K562 (cell line): ENCODE results near the gene RAD54L. TPM values are rescaled to one million over a fixed set of nuclear protein-coding genes. Genes with fewer than 3 reads are reported as not detected.

Source experiments
- CBX5 ChIP-seq: IDR thresholded peaks from 2 replicates; pipeline ENCODE4 v1.6.1; 2014; ENCODE audit warnings: low read depth, borderline replicate concordance
- CXXC5 ChIP-seq: fragments of 250-450 bp; sonication (Bioruptor Pico); IDR thresholded peaks from 2 replicates; pipeline ENCODE4 v1.8.0; 2022; ENCODE audit warnings: inconsistent platforms, mild to moderate bottlenecking, moderate library complexity
- PHB2 ChIP-seq: fragments of 450-650 bp; IDR thresholded peaks from 2 replicates; pipeline ENCODE4 v1.6.1; 2017; ENCODE audit warnings: low read depth
- RBM39 ChIP-seq: fragments of 200-400 bp; formaldehyde crosslinking; optimal IDR thresholded peaks from 2 replicates; pipeline ENCODE3; 2018; ENCODE audit warnings: low read depth, low read length
- TAF1 ChIP-seq: IDR thresholded peaks from 2 replicates; pipeline ENCODE4 v1.6.1; 2011; ENCODE audit warnings: mild to moderate bottlenecking, low read length, moderate library complexity; ENCODE audit not compliant: insufficient read depth, control insufficient read depth, severe bottlenecking; ENCODE audit errors: extremely low read depth
- ZBTB7A ChIP-seq: IDR thresholded peaks from 2 replicates; pipeline ENCODE4 v1.6.1; 2011; ENCODE audit warnings: low read depth, mild to moderate bottlenecking, low read length, moderate library complexity, borderline replicate concordance; ENCODE audit not compliant: control insufficient read depth
- ZC3H11A ChIP-seq: IDR thresholded peaks from 2 replicates; pipeline ENCODE4 v1.6.1; 2012; ENCODE audit warnings: low read depth, low read length, improper control_type of control experiment
- ZNF274 ChIP-seq: IDR thresholded peaks from 2 replicates; pipeline ENCODE4 v1.6.1; 2011; ENCODE audit warnings: low read depth, mild to moderate bottlenecking, low read length, moderate library complexity, borderline replicate concordance
- ZNF507 ChIP-seq: conservative IDR thresholded peaks from 2 replicates; pipeline ENCODE4 v1.6.1; 2017; ENCODE audit warnings: missing genetic modification characterization, missing compliant biosample characterization
- polyA plus RNA-seq, 8 experiments: library from polyadenylated mRNA; depleted of rRNA in 4 of 8; stranded (reverse) in 5 of 8; unstranded in 3 of 8; fragments of >200 nt; fragmentation: Nextera tagmentation in 2 of 8; fragmentation: Illumina TruSeq in 1 of 8; extraction: Ambion mirVana in 2 of 8; extraction: Trizol in 1 of 8; gene quantifications; 2 replicates each; pipeline versions ENCODE4 v1.2.1 to v1.2.3, GENCODE V29; 2011 to 2014; ENCODE audit warnings: inconsistent platforms in 1 of 8, missing spikeins in 1 of 8
- total RNA-seq, 7 experiments: library from RNA; depleted of rRNA in 6 of 7; stranded (reverse); fragments of >200 nt in 6 of 7; fragmentation: Illumina TruSeq in 2 of 7; extraction: Trizol in 2 of 7; gene quantifications; 2 replicates each; pipeline versions ENCODE4 v1.2.1 to v1.2.3, GENCODE V29; 2011 to 2021; ENCODE audit warnings: low replicate concordance in 1 of 7
- TF ChIP-seq, protein P1 (sequence below): IDR thresholded peaks from 2 replicates; pipeline ENCODE4 v1.6.1; 2011; ENCODE audit warnings: borderline replicate concordance, low read depth, mild to moderate bottlenecking, moderate library complexity, low read length; ENCODE audit not compliant: insufficient read depth, poor library complexity, severe bottlenecking
- TF ChIP-seq, protein P2 (sequence below): fragments of 200-600 bp; sonication (generic); IDR thresholded peaks from one replicate; pipeline ENCODE4 v1.6.1; 2012; ENCODE audit warnings: mild to moderate bottlenecking, low read depth, low read length, inconsistent platforms

The RAD54L gene
- total and polyA plus RNA-seq, 9 of the 15 experiments (the other 6 are each of a cell fraction or from before 2014, with no cell fraction given) = 17.9 to 92.3 (median 37.5) TPM

DNA sequence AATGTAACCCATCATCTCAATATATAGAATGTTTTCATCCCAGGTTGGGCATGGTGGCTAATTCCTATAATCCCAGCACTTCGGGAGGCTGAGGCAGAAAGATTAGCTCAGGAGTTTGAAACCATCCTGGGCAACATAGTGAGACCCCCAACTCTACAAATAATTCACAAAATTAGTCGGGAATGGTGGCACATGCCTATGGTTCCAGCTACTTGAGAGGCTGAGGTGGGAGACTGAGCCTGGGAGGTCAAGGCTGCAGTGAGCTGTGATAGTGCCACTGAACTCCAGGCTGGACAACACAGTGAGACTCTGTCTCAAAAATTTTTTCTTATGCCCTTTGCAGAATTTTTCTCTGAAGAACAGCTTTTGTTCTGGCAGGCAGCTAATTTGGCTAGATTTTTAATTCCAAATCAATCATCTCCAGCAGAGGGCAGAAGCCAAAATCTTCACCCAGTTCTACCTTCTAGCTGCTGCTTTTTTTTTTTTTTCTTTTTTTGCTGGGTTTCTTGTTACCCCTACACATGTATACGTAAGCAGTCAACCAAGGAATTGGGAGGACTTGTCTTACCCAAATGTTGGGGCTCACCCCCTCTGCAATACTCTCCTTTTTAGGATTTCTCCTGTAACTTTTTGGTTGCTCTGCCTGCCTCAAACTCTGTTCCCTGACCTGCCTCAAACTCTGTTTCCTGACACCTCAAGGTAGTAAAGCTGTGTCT, 2.7 kb upstream of the RAD54L start (continued):
- TF ChIP-seq, protein P1, sequence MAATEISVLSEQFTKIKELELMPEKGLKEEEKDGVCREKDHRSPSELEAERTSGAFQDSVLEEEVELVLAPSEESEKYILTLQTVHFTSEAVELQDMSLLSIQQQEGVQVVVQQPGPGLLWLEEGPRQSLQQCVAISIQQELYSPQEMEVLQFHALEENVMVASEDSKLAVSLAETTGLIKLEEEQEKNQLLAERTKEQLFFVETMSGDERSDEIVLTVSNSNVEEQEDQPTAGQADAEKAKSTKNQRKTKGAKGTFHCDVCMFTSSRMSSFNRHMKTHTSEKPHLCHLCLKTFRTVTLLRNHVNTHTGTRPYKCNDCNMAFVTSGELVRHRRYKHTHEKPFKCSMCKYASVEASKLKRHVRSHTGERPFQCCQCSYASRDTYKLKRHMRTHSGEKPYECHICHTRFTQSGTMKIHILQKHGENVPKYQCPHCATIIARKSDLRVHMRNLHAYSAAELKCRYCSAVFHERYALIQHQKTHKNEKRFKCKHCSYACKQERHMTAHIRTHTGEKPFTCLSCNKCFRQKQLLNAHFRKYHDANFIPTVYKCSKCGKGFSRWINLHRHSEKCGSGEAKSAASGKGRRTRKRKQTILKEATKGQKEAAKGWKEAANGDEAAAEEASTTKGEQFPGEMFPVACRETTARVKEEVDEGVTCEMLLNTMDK = peak; percentile 16
- TF ChIP-seq, protein P2, sequence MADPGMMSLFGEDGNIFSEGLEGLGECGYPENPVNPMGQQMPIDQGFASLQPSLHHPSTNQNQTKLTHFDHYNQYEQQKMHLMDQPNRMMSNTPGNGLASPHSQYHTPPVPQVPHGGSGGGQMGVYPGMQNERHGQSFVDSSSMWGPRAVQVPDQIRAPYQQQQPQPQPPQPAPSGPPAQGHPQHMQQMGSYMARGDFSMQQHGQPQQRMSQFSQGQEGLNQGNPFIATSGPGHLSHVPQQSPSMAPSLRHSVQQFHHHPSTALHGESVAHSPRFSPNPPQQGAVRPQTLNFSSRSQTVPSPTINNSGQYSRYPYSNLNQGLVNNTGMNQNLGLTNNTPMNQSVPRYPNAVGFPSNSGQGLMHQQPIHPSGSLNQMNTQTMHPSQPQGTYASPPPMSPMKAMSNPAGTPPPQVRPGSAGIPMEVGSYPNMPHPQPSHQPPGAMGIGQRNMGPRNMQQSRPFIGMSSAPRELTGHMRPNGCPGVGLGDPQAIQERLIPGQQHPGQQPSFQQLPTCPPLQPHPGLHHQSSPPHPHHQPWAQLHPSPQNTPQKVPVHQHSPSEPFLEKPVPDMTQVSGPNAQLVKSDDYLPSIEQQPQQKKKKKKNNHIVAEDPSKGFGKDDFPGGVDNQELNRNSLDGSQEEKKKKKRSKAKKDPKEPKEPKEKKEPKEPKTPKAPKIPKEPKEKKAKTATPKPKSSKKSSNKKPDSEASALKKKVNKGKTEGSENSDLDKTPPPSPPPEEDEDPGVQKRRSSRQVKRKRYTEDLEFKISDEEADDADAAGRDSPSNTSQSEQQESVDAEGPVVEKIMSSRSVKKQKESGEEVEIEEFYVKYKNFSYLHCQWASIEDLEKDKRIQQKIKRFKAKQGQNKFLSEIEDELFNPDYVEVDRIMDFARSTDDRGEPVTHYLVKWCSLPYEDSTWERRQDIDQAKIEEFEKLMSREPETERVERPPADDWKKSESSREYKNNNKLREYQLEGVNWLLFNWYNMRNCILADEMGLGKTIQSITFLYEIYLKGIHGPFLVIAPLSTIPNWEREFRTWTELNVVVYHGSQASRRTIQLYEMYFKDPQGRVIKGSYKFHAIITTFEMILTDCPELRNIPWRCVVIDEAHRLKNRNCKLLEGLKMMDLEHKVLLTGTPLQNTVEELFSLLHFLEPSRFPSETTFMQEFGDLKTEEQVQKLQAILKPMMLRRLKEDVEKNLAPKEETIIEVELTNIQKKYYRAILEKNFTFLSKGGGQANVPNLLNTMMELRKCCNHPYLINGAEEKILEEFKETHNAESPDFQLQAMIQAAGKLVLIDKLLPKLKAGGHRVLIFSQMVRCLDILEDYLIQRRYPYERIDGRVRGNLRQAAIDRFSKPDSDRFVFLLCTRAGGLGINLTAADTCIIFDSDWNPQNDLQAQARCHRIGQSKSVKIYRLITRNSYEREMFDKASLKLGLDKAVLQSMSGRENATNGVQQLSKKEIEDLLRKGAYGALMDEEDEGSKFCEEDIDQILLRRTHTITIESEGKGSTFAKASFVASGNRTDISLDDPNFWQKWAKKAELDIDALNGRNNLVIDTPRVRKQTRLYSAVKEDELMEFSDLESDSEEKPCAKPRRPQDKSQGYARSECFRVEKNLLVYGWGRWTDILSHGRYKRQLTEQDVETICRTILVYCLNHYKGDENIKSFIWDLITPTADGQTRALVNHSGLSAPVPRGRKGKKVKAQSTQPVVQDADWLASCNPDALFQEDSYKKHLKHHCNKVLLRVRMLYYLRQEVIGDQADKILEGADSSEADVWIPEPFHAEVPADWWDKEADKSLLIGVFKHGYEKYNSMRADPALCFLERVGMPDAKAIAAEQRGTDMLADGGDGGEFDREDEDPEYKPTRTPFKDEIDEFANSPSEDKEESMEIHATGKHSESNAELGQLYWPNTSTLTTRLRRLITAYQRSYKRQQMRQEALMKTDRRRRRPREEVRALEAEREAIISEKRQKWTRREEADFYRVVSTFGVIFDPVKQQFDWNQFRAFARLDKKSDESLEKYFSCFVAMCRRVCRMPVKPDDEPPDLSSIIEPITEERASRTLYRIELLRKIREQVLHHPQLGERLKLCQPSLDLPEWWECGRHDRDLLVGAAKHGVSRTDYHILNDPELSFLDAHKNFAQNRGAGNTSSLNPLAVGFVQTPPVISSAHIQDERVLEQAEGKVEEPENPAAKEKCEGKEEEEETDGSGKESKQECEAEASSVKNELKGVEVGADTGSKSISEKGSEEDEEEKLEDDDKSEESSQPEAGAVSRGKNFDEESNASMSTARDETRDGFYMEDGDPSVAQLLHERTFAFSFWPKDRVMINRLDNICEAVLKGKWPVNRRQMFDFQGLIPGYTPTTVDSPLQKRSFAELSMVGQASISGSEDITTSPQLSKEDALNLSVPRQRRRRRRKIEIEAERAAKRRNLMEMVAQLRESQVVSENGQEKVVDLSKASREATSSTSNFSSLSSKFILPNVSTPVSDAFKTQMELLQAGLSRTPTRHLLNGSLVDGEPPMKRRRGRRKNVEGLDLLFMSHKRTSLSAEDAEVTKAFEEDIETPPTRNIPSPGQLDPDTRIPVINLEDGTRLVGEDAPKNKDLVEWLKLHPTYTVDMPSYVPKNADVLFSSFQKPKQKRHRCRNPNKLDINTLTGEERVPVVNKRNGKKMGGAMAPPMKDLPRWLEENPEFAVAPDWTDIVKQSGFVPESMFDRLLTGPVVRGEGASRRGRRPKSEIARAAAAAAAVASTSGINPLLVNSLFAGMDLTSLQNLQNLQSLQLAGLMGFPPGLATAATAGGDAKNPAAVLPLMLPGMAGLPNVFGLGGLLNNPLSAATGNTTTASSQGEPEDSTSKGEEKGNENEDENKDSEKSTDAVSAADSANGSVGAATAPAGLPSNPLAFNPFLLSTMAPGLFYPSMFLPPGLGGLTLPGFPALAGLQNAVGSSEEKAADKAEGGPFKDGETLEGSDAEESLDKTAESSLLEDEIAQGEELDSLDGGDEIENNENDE = no peak
- TF ChIP-seq TAF1 (no peak), PHB2 (no peak), ZNF274 (no peak), ZC3H11A (no peak), ZBTB7A (no peak), CBX5 (no peak), RBM39 (no peak), ZNF507 (no peak), CXXC5 (CRISPR knock-in tag) (no peak)
